ENCODE results near the gene PCCA. TPM values are rescaled to one million over a fixed set of nuclear protein-coding genes. Genes with fewer than 3 reads are reported as not detected.

PCCA gene
- total and polyA plus RNA-seq, 2 donors (not counting 1 experiment from before 2014, with no cell fraction given), result 4.8 to 17.4 TPM

DNA sequence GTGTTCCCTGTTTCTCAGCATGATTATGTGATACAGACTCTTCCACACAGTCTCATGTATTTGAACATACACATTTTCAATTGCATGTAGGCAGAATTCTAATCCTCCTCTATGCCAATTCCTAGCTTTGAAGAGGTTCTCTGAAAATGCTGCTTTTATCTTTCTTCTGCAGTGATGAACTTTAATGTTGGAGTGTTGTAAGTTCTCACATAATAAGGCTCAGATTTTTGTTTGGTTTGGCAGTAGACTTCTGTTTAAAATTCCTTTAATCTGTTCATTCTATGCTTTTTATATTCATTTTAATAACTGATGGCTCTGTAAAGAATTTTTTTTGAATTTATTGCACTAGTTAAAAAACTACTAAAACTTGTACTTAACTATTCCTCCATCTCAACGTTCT lies 273.9 kb downstream of the PCCA start:
- intact Hi-C loops (cut with micrococcal nuclease), result no loop called here
- H3K36me3 ChIP-seq (replicated peaks in 1 of 2; ENCODE audit: control extremely low read depth in 1 of 2, control insufficient read depth in 1 of 2, extremely low read depth in 1 of 2, insufficient read depth in 2 of 2, low read length in 1 of 2), result no peaks in the 10 kb centered on the region
- H2AFZ ChIP-seq (ENCODE audit: insufficient read depth, low read depth, low read length, poor library complexity, severe bottlenecking), result no peak overlapping the region
- no peak for TF ChIP-seq EZH2 (IDR thresholded peaks at IDR 0.05; ENCODE audit: borderline replicate concordance, insufficient read depth, low read depth, low read length, poor library complexity, severe bottlenecking)
- TF ChIP-seq, protein P1, sequence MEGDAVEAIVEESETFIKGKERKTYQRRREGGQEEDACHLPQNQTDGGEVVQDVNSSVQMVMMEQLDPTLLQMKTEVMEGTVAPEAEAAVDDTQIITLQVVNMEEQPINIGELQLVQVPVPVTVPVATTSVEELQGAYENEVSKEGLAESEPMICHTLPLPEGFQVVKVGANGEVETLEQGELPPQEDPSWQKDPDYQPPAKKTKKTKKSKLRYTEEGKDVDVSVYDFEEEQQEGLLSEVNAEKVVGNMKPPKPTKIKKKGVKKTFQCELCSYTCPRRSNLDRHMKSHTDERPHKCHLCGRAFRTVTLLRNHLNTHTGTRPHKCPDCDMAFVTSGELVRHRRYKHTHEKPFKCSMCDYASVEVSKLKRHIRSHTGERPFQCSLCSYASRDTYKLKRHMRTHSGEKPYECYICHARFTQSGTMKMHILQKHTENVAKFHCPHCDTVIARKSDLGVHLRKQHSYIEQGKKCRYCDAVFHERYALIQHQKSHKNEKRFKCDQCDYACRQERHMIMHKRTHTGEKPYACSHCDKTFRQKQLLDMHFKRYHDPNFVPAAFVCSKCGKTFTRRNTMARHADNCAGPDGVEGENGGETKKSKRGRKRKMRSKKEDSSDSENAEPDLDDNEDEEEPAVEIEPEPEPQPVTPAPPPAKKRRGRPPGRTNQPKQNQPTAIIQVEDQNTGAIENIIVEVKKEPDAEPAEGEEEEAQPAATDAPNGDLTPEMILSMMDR (IDR thresholded peaks at IDR 0.05), result no peak
- no peaks in the 10 kb centered on the region for H3K4me1 Mint-ChIP-seq
- no peak overlapping the region for H3K4me3 Mint-ChIP-seq
- ATAC-seq (ENCODE audit: low read depth) (no peak), DNase-seq (no peak)
- no peak overlapping the region for H3K27ac ChIP-seq (ENCODE audit: low read length in 2 of 2)
- no peaks in the 10 kb centered on the region for H3K4me1 ChIP-seq (ENCODE audit: control insufficient read depth in 2 of 2, insufficient read depth in 2 of 2, low read length in 2 of 2)
- H3K27ac Mint-ChIP-seq, result no peak overlapping the region
- H3K9ac ChIP-seq (ENCODE audit: low read length), result no peak overlapping the region
- H3K9me3 Mint-ChIP-seq (ENCODE audit: insufficient read depth), result no peaks in the 10 kb centered on the region
- H4K20me1 ChIP-seq (ENCODE audit: control insufficient read depth, insufficient read depth, low read length, poor library complexity, severe bottlenecking), result no peaks in the 10 kb centered on the region
- POLR2A ChIA-PET, result no interaction called here
- H3K4me2 ChIP-seq (replicated peaks; ENCODE audit: low read depth, low read length, poor library complexity, severe bottlenecking), result no peak overlapping the region
- CTCF ChIA-PET, result no interaction called here
- no peak overlapping the region for H3K4me3 ChIP-seq (ENCODE audit: control extremely low read depth in 1 of 5, extremely low read depth in 1 of 5, insufficient read depth in 1 of 5, low read depth in 2 of 5, low read length in 4 of 5)
- no peaks in the 10 kb centered on the region for H3K27me3 ChIP-seq (replicated peaks in 1 of 4; ENCODE audit: control extremely low read depth in 1 of 4, control insufficient read depth in 3 of 4, insufficient read depth in 4 of 4, low read length in 3 of 4)
- no CpG with 5 or more reads among the region's 1 CpG for WGBS (ENCODE audit: insufficient coverage)
- H3K27me3 Mint-ChIP-seq, result no peaks in the 10 kb centered on the region
- H3K79me2 ChIP-seq (ENCODE audit: control insufficient read depth, insufficient read depth, low read length), result no peaks in the 10 kb centered on the region
- no peaks in the 10 kb centered on the region for H3K9me3 ChIP-seq (ENCODE audit: control extremely low read depth in 1 of 3, control insufficient read depth in 2 of 3, insufficient read depth in 1 of 3, low read length in 2 of 3)

DNA sequence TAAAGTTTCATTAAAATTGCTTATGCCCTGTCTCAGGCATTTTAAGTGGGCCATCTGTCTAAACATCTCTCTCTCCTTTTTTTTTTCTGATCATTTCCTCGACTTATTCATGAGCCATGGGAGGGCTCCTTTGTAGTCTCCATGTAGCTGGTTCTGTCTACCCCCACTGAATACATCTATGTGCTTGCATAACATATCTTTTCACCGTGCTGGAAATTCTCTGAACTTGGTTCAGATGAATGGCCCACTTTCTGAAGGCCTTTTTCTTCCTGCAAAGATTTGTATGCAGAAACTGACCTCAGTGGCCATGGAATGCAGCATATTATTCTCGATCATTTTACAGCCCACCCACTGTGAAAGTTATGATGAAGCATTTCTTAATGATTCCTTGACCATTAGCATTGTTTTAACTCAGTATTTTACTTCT lies 274.4 kb downstream of the PCCA start:
- no peaks in the 10 kb centered on the region for H3K27me3 ChIP-seq (replicated peaks in 1 of 4; ENCODE audit: control extremely low read depth in 1 of 4, control insufficient read depth in 3 of 4, insufficient read depth in 4 of 4, low read length in 3 of 4)
- WGBS (ENCODE audit: insufficient coverage), result 100% methylated on average over 1 of the region's 3 CpGs
- H3K4me3 ChIP-seq (ENCODE audit: control extremely low read depth in 1 of 5, extremely low read depth in 1 of 5, insufficient read depth in 1 of 5, low read depth in 2 of 5, low read length in 4 of 5), result no peak overlapping the region

More for the DNA sequence above, 274.4 kb downstream of the PCCA start:
- H3K9ac ChIP-seq (ENCODE audit: low read length), result no peak overlapping the region
- intact Hi-C loops (cut with micrococcal nuclease), result no loop called here
- ChIA-PET POLR2A (no interaction called here), CTCF (no interaction called here)
- H3K36me3 ChIP-seq (replicated peaks in 1 of 2; ENCODE audit: control extremely low read depth in 1 of 2, control insufficient read depth in 1 of 2, extremely low read depth in 1 of 2, insufficient read depth in 2 of 2, low read length in 1 of 2), result no peaks in the 10 kb centered on the region
- ATAC-seq (ENCODE audit: low read depth) (no peak), DNase-seq (no peak)
- no peaks in the 10 kb centered on the region for H4K20me1 ChIP-seq (ENCODE audit: control insufficient read depth, insufficient read depth, low read length, poor library complexity, severe bottlenecking)
- Mint-ChIP-seq H3K27me3 (no peaks in the 10 kb centered on the region), H3K4me1 (no peaks in the 10 kb centered on the region), H3K9me3 (ENCODE audit: insufficient read depth) (no peaks in the 10 kb centered on the region), H3K27ac (no peak overlapping the region), H3K4me3 (no peak overlapping the region)
- no peak for TF ChIP-seq EZH2 (IDR thresholded peaks at IDR 0.05; ENCODE audit: borderline replicate concordance, insufficient read depth, low read depth, low read length, poor library complexity, severe bottlenecking)
- TF ChIP-seq, protein P1 (IDR thresholded peaks at IDR 0.05), result no peak
- no peaks in the 10 kb centered on the region for H3K79me2 ChIP-seq (ENCODE audit: control insufficient read depth, insufficient read depth, low read length)
- H3K4me1 ChIP-seq (ENCODE audit: control insufficient read depth in 2 of 2, insufficient read depth in 2 of 2, low read length in 2 of 2), result no peaks in the 10 kb centered on the region
- no peak overlapping the region for H3K27ac ChIP-seq (ENCODE audit: low read length in 2 of 2)
- no peak overlapping the region for H2AFZ ChIP-seq (ENCODE audit: insufficient read depth, low read depth, low read length, poor library complexity, severe bottlenecking)
- H3K9me3 ChIP-seq (ENCODE audit: control extremely low read depth in 1 of 3, control insufficient read depth in 2 of 3, insufficient read depth in 1 of 3, low read length in 2 of 3), result no peaks in the 10 kb centered on the region
- H3K4me2 ChIP-seq (replicated peaks; ENCODE audit: low read depth, low read length, poor library complexity, severe bottlenecking), result no peak overlapping the region
